Measurements from ENCODE around the gene MRPL58. TPM values are rescaled to one million over a fixed set of nuclear protein-coding genes. Genes with fewer than 3 reads are reported as not detected.

MRPL58 gene
- total and polyA plus RNA-seq, 10 of the 15 experiments (the other 5 are each of a cell fraction or from before 2014, with no cell fraction given), result 23.0 to 64.3 (median 51.9) TPM

DNA sequence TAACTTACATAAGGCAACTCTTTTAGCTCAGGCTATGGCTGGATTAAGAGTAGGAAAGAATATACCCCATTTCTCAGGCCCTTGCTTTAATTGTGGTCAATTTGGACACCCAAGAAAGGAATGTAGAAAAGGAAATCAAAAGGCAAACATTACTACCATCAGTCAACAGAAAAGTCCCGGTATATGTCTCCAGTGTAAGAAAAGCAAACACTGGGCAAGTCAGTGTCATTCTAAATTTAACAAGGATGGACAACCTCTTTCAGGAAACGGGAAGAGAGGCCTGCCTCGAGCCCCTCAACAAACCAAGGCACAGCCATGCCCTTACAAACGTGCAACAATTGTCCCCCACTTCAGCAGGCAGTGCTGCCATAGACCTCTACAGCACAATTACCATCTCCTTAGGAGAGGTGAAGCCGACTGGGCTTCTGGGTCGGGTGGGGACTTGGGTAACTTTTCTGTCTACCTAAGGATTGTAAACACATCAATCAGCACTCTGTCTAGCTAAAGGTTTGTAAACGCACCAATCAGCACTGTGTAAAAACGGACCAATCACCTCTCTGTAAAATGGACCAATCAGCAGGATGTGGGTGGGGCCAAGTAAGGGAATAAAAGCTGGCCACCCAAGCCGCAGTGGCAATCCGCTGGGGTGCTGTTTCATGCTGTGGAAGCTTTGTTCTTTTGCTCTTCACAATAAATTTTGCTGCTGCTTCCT, 12.4 kb downstream of the MRPL58 start:
- WGBS (ENCODE audit: insufficient coverage, insufficient replicate concordance, low lambda C conversion rate, missing lambda C conversion rate), result 92% methylated on average over 10 of the region's 10 CpGs
- no peak overlapping the region for H3K4me3 ChIP-seq
- in situ Hi-C loops (cut with MboI) (no loop called here), intact Hi-C loops (cut with micrococcal nuclease; ENCODE audit: unreplicated experiment) (no loop called here)
- H3K27ac ChIP-seq (ENCODE audit: control insufficient read depth, insufficient read depth), result no peak overlapping the region
- H3K4me1 ChIP-seq (ENCODE audit: control insufficient read depth, insufficient read depth, low read length), result no peaks in the 10 kb centered on the region
- POLR2A ChIA-PET, result interaction anchor here (0.6 to 1.4 kb wide), 3 partner anchors 10 to 170 kb away, joined by 3 to 10 read pairs (median 3); no protein-coding TSS in a partner anchor
- RAD21 ChIA-PET (ENCODE audit: unreplicated experiment), result interaction anchor here (3.2 kb wide), 1 partner anchor 64 kb away, joined by 9 read pairs; no protein-coding TSS in a partner anchor
- DNase-seq (ENCODE audit: low read depth, low spot score) (no peak), ATAC-seq (no peak), FAIRE-seq (no peak)
- no TSS peak for BruUV-seq (replicated peaks)
- SMC1A ChIA-PET (ENCODE audit: uncharacterized antibody, unreplicated experiment), result interaction anchor here (1.2 to 1.6 kb wide), 5 partner anchors 13 to 64 kb away, joined by 3 to 5 read pairs (median 4); no protein-coding TSS in a partner anchor
- H3K27me3 ChIP-seq (replicated peaks in 1 of 2; ENCODE audit: control insufficient read depth in 2 of 2, insufficient read depth in 2 of 2, low read length in 1 of 2), result no peaks in the 10 kb centered on the region
- CTCF ChIA-PET, result interaction anchor here (1.4 kb wide), 1 partner anchor 63 kb away, joined by 3 read pairs; no protein-coding TSS in a partner anchor
- H4K20me1 ChIP-seq (ENCODE audit: control insufficient read depth, insufficient read depth), result no peaks in the 10 kb centered on the region
- no peak overlapping the region for H3K4me2 ChIP-seq (ENCODE audit: control insufficient read depth, insufficient read depth)
- no peaks in the 10 kb centered on the region; the same call in 2 of the 3 replicates for H3K9me3 ChIP-seq (replicated peaks; ENCODE audit: control insufficient read depth, insufficient read depth, low read length)
- H2AFZ ChIP-seq (ENCODE audit: control insufficient read depth, low read depth, low read length), result no peak overlapping the region
- H3K79me2 ChIP-seq (ENCODE audit: control insufficient read depth, insufficient read depth, low read length), result no peaks in the 10 kb centered on the region
- H3K36me3 ChIP-seq (ENCODE audit: control insufficient read depth in 2 of 2, insufficient read depth in 2 of 2, low read length in 1 of 2), result peaks cover 3 to 9% of the 10 kb centered on the region in 2 experiments; a peak in 2 of 4 replicates
- H3K9ac ChIP-seq (ENCODE audit: control insufficient read depth, insufficient read depth, low read length), result no peak overlapping the region
- TF ChIP-seq SMC3 (IDR thresholded peaks at IDR 0.05; ENCODE audit: borderline replicate concordance, low read length) (no peak), IRF5 (IDR thresholded peaks at IDR 0.05; ENCODE audit: borderline replicate concordance) (no peak), NFYB (IDR thresholded peaks at IDR 0.05; ENCODE audit: insufficient read depth, low read depth, low read length) (peak; percentile 80), LARP7 (IDR thresholded peaks at IDR 0.05) (no peak), MAX (IDR thresholded peaks at IDR 0.05; ENCODE audit: low read depth, low read length) (no peak), SMAD1 (IDR thresholded peaks at IDR 0.05; ENCODE audit: low read depth, partially characterized antibody) (no peak), CREB1 (IDR thresholded peaks at IDR 0.05; ENCODE audit: low read depth) (no peak), ASH2L (IDR thresholded peaks at IDR 0.05; ENCODE audit: borderline replicate concordance, low read depth) (no peak), RAD21 (IDR thresholded peaks at IDR 0.05; ENCODE audit: insufficient read depth, low read depth, low read length) (no peak), IKZF2 (IDR thresholded peaks at IDR 0.05) (no peak), MXI1 (IDR thresholded peaks at IDR 0.05; ENCODE audit: low read depth, low read length) (no peak), POLR2A (IDR thresholded peaks at IDR 0.05; ENCODE audit: low read depth, low read length) (0 out of 2 replicates have a peak, but pooled peaks have one; percentile 19), TCF7 (IDR thresholded peaks at IDR 0.05; ENCODE audit: borderline replicate concordance) (no peak)
- TF ChIP-seq, protein P1, sequence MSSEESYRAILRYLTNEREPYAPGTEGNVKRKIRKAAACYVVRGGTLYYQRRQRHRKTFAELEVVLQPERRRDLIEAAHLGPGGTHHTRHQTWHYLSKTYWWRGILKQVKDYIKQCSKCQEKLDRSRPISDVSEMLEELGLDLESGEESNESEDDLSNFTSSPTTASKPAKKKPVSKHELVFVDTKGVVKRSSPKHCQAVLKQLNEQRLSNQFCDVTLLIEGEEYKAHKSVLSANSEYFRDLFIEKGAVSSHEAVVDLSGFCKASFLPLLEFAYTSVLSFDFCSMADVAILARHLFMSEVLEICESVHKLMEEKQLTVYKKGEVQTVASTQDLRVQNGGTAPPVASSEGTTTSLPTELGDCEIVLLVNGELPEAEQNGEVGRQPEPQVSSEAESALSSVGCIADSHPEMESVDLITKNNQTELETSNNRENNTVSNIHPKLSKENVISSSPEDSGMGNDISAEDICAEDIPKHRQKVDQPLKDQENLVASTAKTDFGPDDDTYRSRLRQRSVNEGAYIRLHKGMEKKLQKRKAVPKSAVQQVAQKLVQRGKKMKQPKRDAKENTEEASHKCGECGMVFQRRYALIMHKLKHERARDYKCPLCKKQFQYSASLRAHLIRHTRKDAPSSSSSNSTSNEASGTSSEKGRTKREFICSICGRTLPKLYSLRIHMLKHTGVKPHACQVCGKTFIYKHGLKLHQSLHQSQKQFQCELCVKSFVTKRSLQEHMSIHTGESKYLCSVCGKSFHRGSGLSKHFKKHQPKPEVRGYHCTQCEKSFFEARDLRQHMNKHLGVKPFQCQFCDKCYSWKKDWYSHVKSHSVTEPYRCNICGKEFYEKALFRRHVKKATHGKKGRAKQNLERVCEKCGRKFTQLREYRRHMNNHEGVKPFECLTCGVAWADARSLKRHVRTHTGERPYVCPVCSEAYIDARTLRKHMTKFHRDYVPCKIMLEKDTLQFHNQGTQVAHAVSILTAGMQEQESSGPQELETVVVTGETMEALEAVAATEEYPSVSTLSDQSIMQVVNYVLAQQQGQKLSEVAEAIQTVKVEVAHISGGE (CRISPR knock-in tag; IDR thresholded peaks at IDR 0.05), result no peak
- TF ChIP-seq, protein P2, sequence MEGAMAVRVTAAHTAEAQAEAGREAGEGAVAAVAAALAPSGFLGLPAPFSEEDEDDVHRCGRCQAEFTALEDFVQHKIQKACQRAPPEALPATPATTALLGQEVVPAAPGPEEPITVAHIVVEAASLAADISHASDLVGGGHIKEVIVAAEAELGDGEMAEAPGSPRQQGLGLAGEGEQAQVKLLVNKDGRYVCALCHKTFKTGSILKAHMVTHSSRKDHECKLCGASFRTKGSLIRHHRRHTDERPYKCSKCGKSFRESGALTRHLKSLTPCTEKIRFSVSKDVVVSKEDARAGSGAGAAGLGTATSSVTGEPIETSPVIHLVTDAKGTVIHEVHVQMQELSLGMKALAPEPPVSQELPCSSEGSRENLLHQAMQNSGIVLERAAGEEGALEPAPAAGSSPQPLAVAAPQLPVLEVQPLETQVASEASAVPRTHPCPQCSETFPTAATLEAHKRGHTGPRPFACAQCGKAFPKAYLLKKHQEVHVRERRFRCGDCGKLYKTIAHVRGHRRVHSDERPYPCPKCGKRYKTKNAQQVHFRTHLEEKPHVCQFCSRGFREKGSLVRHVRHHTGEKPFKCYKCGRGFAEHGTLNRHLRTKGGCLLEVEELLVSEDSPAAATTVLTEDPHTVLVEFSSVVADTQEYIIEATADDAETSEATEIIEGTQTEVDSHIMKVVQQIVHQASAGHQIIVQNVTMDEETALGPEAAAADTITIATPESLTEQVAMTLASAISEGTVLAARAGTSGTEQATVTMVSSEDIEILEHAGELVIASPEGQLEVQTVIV (IDR thresholded peaks at IDR 0.05; ENCODE audit: borderline replicate concordance, partially characterized antibody), result no peak

All from GM12878 (cell line).